ENCODE results near the gene PTPRCAP.

The PTPRCAP gene

GRCh38 chr11:67393437-67393836 lies 44.0 kb downstream of the PTPRCAP start:
- Histone ChIP-seq H3K36me3 (ENCODE audit: control insufficient read depth, insufficient read depth, low read length) (peaks cover 25% of the 10 kb centered on the region), H3K27me3 (replicated peaks; ENCODE audit: control insufficient read depth, insufficient read depth, low read length, poor library complexity, severe bottlenecking) (no peaks in the 10 kb centered on the region), H3K9me3 (ENCODE audit: control insufficient read depth, low read length) (no peaks in the 10 kb centered on the region), H3K27ac (ENCODE audit: insufficient read depth, low read length, poor library complexity, severe bottlenecking) (no peak overlapping the region), H3K4me3 (ENCODE audit: insufficient read depth, low read depth, low read length, poor library complexity, severe bottlenecking) (no peak overlapping the region), H3K4me1 (ENCODE audit: control insufficient read depth, insufficient read depth, low read length, poor library complexity, severe bottlenecking) (peaks cover 38% of the 10 kb centered on the region)
- no peak for DNase-seq

- H3K9me3 ChIP-seq (ENCODE audit: control insufficient read depth, low read length), result no peaks in the 10 kb centered on the region
- no peaks in the 10 kb centered on the region for H3K27me3 ChIP-seq (replicated peaks; ENCODE audit: control insufficient read depth, insufficient read depth, low read length, poor library complexity, severe bottlenecking)
- H3K4me1 ChIP-seq (ENCODE audit: control insufficient read depth, insufficient read depth, low read length, poor library complexity, severe bottlenecking), result peaks cover 27% of the 10 kb centered on the region
- H3K36me3 ChIP-seq (ENCODE audit: control insufficient read depth, insufficient read depth, low read length), result peaks cover 13% of the 10 kb centered on the region
- peak overlapping the region; percentile 79 for H3K27ac ChIP-seq (ENCODE audit: insufficient read depth, low read length, poor library complexity, severe bottlenecking)
- DNase-seq, result no peak
- peak overlapping the region; percentile 90 for H3K4me3 ChIP-seq (ENCODE audit: insufficient read depth, low read depth, low read length, poor library complexity, severe bottlenecking)
Measured at GRCh38 chr11:67392183-67392715, 45.2 kb downstream of the PTPRCAP start.

- peaks cover 20% of the 10 kb centered on the region for H3K4me1 ChIP-seq (ENCODE audit: control insufficient read depth, insufficient read depth, low read length, poor library complexity, severe bottlenecking)
- H3K27ac ChIP-seq (ENCODE audit: insufficient read depth, low read length, poor library complexity, severe bottlenecking), result peak within 1 kb of the TSS; percentile 79
- H3K4me3 ChIP-seq (ENCODE audit: insufficient read depth, low read depth, low read length, poor library complexity, severe bottlenecking), result peak within 1 kb of the TSS; percentile 90
- peak; percentile 88 to 93 (median 89) for DNase-seq
- no peaks in the 10 kb centered on the region for H3K9me3 ChIP-seq (ENCODE audit: control insufficient read depth, low read length)
- H3K36me3 ChIP-seq (ENCODE audit: control insufficient read depth, insufficient read depth, low read length), result peaks cover 11% of the 10 kb centered on the region
- H3K27me3 ChIP-seq (replicated peaks; ENCODE audit: control insufficient read depth, insufficient read depth, low read length, poor library complexity, severe bottlenecking), result no peaks in the 10 kb centered on the region
Measured at GRCh38 chr11:67391304-67392182, 45.9 kb downstream of the PTPRCAP start, which contains the start of gene RAD9A. Gene RAD9A (plus strand): TSS chr11:67391986. CDS start chr11:67392045, 59 bp downstream.

- Histone ChIP-seq H3K27ac (ENCODE audit: insufficient read depth, low read length, poor library complexity, severe bottlenecking) (peak overlapping the region; percentile 79), H3K4me1 (ENCODE audit: control insufficient read depth, insufficient read depth, low read length, poor library complexity, severe bottlenecking) (peaks cover 16% of the 10 kb centered on the region), H3K4me3 (ENCODE audit: insufficient read depth, low read depth, low read length, poor library complexity, severe bottlenecking) (peak overlapping the region; percentile 90), H3K27me3 (replicated peaks; ENCODE audit: control insufficient read depth, insufficient read depth, low read length, poor library complexity, severe bottlenecking) (no peaks in the 10 kb centered on the region), H3K9me3 (ENCODE audit: control insufficient read depth, low read length) (no peaks in the 10 kb centered on the region), H3K36me3 (ENCODE audit: control insufficient read depth, insufficient read depth, low read length) (peaks cover 6% of the 10 kb centered on the region)
- DNase-seq, result no peak
Measured at GRCh38 chr11:67390947-67391303, 46.6 kb downstream of the PTPRCAP start.

GRCh38 chr11:67389477-67389876 lies 48.0 kb downstream of the PTPRCAP start:
- H3K27ac ChIP-seq (ENCODE audit: insufficient read depth, low read length, poor library complexity, severe bottlenecking), result no peak overlapping the region
- no peaks in the 10 kb centered on the region for H3K9me3 ChIP-seq (ENCODE audit: control insufficient read depth, low read length)
- H3K4me1 ChIP-seq (ENCODE audit: control insufficient read depth, insufficient read depth, low read length, poor library complexity, severe bottlenecking), result peaks cover 16% of the 10 kb centered on the region
- H3K36me3 ChIP-seq (ENCODE audit: control insufficient read depth, insufficient read depth, low read length), result peaks cover 6% of the 10 kb centered on the region
- no peaks in the 10 kb centered on the region for H3K27me3 ChIP-seq (replicated peaks; ENCODE audit: control insufficient read depth, insufficient read depth, low read length, poor library complexity, severe bottlenecking)
- DNase-seq, result no peak
- no peak overlapping the region for H3K4me3 ChIP-seq (ENCODE audit: insufficient read depth, low read depth, low read length, poor library complexity, severe bottlenecking)

GRCh38 chr11:67387518-67387917 lies 50.0 kb downstream of the PTPRCAP start:
- H3K27me3 ChIP-seq (replicated peaks; ENCODE audit: control insufficient read depth, insufficient read depth, low read length, poor library complexity, severe bottlenecking), result no peaks in the 10 kb centered on the region
- H3K9me3 ChIP-seq (ENCODE audit: control insufficient read depth, low read length), result no peaks in the 10 kb centered on the region
- no peak for DNase-seq
- H3K27ac ChIP-seq (ENCODE audit: insufficient read depth, low read length, poor library complexity, severe bottlenecking), result no peak overlapping the region
- H3K4me3 ChIP-seq (ENCODE audit: insufficient read depth, low read depth, low read length, poor library complexity, severe bottlenecking), result no peak overlapping the region
- H3K36me3 ChIP-seq (ENCODE audit: control insufficient read depth, insufficient read depth, low read length), result no peaks in the 10 kb centered on the region
- H3K4me1 ChIP-seq (ENCODE audit: control insufficient read depth, insufficient read depth, low read length, poor library complexity, severe bottlenecking), result peaks cover 13% of the 10 kb centered on the region

GRCh38 chr11:67387069-67387468 lies 50.4 kb downstream of the PTPRCAP start:
- no peak overlapping the region for H3K4me3 ChIP-seq (ENCODE audit: insufficient read depth, low read depth, low read length, poor library complexity, severe bottlenecking)
- H3K27me3 ChIP-seq (replicated peaks; ENCODE audit: control insufficient read depth, insufficient read depth, low read length, poor library complexity, severe bottlenecking), result no peaks in the 10 kb centered on the region
- H3K36me3 ChIP-seq (ENCODE audit: control insufficient read depth, insufficient read depth, low read length), result no peaks in the 10 kb centered on the region
- H3K9me3 ChIP-seq (ENCODE audit: control insufficient read depth, low read length), result no peaks in the 10 kb centered on the region
- H3K4me1 ChIP-seq (ENCODE audit: control insufficient read depth, insufficient read depth, low read length, poor library complexity, severe bottlenecking), result peaks cover 14% of the 10 kb centered on the region
- no peak overlapping the region for H3K27ac ChIP-seq (ENCODE audit: insufficient read depth, low read length, poor library complexity, severe bottlenecking)
- no peak for DNase-seq
